Body of pancreas (tissue), 4 donors: ENCODE data around the gene NACC1. TPM values are rescaled to one million over a fixed set of nuclear protein-coding genes. Genes with fewer than 3 reads are reported as not detected.

Experiments
- ATAC-seq: fragments of 150-250 bp; one replicate; pipeline ENCODE4 v1.9.1; 2016
- DNase-seq, 4 donors: peaks; one replicate each; pipeline ENCODE4 v3.0.0-alpha.2; 2019
- H3K27ac ChIP-seq, 4 donors: fragments of 200-600 bp; sonication (generic); 1 replicate in 3 of 4; 2 replicates in 1 of 4; pipeline versions ENCODE4 v1.5.1 to v1.6.1; 2016 to 2019; ENCODE audit warnings: mild to moderate bottlenecking in 1 of 4, mixed read lengths in 1 of 4, moderate library complexity in 1 of 4
- H3K27me3 ChIP-seq, 2 donors: fragments of 200-600 bp; sonication (generic); one replicate each; pipeline ENCODE4 v1.6.0; 2016; ENCODE audit warnings: mild to moderate bottlenecking in 1 of 2
- H3K36me3 ChIP-seq, 2 donors: fragments of 200-600 bp; sonication (generic); replicated peaks in 1 of 2; 2 replicates each; pipeline ENCODE4 v1.5.1; 2016; ENCODE audit warnings: low read depth in 2 of 2; ENCODE audit not compliant: insufficient read depth in 1 of 2
- H3K4me1 ChIP-seq: fragments of 200-600 bp; sonication (generic); one replicate; pipeline ENCODE4 v1.6.0; 2016
- H3K4me3 ChIP-seq, 2 donors: fragments of 200-600 bp; sonication (generic); 1 replicate in 1 of 2; 2 replicates in 1 of 2; pipeline ENCODE4 v1.5.1; 2016 to 2019
- H3K9me3 ChIP-seq, 3 donors: fragments of 200-600 bp; sonication (generic); 1 replicate in 2 of 3; 2 replicates in 1 of 3; pipeline ENCODE4 v1.5.1; 2016
- POLR2A ChIP-seq, 3 donors: fragments of 450-650 bp; IDR thresholded peaks; one replicate each; pipeline ENCODE4 v1.6.1; 2016; ENCODE audit warnings: antibody characterized with exemption in 3 of 3, mild to moderate bottlenecking in 2 of 3
- WGBS, 2 donors: methylation state at CpG; one replicate each; pipeline ENCODE4 v1.1.5; 2017; 5-methylcytosine and 5-hydroxymethylcytosine counted together
- intact Hi-C: fragments of 100-400 bp; cut with DNase I; formaldehyde crosslinking; loops from one replicate; pipeline ENCODE4 v1.15.1; 2023
- total RNA-seq, 2 donors: library from RNA; depleted of rRNA; stranded (reverse); fragments of >200 nt; gene quantifications; one replicate each; pipeline ENCODE4 v1.1.0, GENCODE V29; 2016
- TF ChIP-seq, protein P1 (sequence below), 7 experiments: fragments of 450-650 bp in 4 of 7; fragments of 200-600 bp in 3 of 7; sonication (generic) in 3 of 7; IDR thresholded peaks; one replicate each; pipeline ENCODE4 v1.5.1; 2016 to 2019; ENCODE audit warnings: antibody characterized with exemption in 7 of 7

Gene NACC1
- total RNA-seq, 2 donors from 2014 or later = 6.0 to 15.5 TPM

DNA sequence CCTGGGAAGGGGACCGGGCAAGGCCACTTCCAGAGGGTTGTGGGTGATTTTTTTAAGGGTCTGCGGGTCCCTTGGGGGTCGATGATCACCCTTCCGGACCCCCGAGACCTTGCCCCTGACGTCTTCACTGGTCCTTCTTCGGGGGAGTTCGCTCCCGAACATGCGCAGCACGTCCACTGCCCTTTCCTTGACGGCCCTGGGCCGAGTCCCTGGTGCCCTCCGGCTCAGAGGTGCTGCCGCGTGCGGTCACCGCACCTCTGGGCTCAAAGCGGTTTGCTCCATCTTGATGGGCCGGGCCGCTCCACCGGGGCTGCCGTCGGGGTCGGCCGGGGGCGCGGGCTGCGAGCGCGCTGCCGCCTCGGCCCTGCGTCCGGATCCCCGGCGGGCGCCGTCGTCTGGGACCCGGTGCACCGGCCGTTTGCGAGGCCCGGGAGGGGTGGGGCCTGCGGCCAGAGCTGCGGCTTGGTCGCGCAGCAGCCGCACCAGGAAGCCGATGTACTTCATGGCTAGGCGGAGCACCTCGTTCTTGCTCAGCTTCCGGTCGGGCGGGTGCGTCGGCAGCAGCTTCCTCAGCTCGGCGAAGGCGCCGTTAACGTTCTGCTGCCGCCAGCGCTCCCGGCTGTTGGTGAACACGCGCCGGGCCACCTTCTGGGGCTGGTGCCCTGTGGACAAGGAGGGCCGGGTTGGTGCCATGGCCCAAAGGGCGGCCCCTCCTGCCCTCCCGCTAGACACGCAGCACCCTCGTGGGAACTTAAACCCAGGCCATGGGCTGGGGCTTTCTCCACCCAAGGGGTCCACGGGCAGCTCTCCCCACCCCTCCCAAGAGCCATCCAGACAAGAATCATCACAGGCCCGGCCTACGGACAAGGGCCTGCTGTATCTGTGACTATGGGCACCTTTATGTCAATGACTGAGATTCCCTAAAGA lies 18.7 kb upstream of the NACC1 start:
- WGBS, 2 donors = 20 to 37% methylated on average over 1 to 52 of the region's 77 CpGs
- H3K36me3 ChIP-seq = no peaks in the 10 kb centered on the region
- no peak overlapping the region for H3K4me3 ChIP-seq
- peaks cover 0 to 10% of the 10 kb centered on the region in 2 donors for H3K27me3 ChIP-seq
- H3K4me1 ChIP-seq = peaks cover 31% of the 10 kb centered on the region
- DNase-seq (peak in 3 of 4 donors; percentile 49 to 76 (median 54)), ATAC-seq (no peak)
- intact Hi-C loops = loop anchor here (5.0 kb wide), 1 partner anchor 122 kb away; no protein-coding TSS in a partner anchor
- TF ChIP-seq POLR2A (IDR thresholded peaks at IDR 0.05) = peak in 1 of 3 donors; percentile 38
- TF ChIP-seq, protein P1, sequence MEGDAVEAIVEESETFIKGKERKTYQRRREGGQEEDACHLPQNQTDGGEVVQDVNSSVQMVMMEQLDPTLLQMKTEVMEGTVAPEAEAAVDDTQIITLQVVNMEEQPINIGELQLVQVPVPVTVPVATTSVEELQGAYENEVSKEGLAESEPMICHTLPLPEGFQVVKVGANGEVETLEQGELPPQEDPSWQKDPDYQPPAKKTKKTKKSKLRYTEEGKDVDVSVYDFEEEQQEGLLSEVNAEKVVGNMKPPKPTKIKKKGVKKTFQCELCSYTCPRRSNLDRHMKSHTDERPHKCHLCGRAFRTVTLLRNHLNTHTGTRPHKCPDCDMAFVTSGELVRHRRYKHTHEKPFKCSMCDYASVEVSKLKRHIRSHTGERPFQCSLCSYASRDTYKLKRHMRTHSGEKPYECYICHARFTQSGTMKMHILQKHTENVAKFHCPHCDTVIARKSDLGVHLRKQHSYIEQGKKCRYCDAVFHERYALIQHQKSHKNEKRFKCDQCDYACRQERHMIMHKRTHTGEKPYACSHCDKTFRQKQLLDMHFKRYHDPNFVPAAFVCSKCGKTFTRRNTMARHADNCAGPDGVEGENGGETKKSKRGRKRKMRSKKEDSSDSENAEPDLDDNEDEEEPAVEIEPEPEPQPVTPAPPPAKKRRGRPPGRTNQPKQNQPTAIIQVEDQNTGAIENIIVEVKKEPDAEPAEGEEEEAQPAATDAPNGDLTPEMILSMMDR (IDR thresholded peaks at IDR 0.05) = no peak
- peak overlapping the region in 2 of 4 donors; percentile 73 to 78 for H3K27ac ChIP-seq
- H3K9me3 ChIP-seq = no peaks in the 10 kb centered on the region

DNA sequence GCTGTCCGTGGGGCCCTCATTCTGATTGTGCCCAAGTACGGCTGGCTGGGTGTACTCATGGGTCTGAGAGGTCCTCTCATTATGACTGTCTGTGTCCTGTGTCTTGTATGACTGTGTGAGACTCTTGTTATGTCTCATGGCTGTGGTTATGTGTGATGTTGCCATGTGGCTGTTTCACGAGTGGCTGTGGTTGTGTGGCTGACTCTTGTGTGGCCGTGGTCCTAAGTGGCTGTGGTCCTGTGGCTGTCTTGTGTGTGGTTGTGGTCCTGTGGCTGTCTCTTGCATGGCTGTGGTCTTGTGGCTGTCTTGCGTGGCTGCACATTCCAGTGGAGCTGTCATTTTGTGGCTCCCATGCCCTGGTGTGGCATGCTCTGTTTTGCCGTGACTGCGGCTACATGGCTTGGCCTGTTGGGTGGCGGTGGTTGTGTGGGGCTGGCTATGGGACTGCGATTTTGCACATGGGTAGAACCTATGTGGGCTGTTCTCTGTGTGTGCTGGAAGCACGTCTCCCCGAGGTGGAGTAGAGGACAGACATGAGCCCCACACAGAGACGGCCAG lies 18.0 kb upstream of the NACC1 start:
- ATAC-seq (no peak), DNase-seq (no peak)
- intact Hi-C loops = no loop called here
- TF ChIP-seq, protein P1 (IDR thresholded peaks at IDR 0.05) = no peak
- TF ChIP-seq POLR2A (IDR thresholded peaks at IDR 0.05) = no peak
- Histone ChIP-seq H3K4me3 (no peak overlapping the region), H3K4me1 (peaks cover 31% of the 10 kb centered on the region), H3K36me3 (no peaks in the 10 kb centered on the region), H3K9me3 (no peaks in the 10 kb centered on the region), H3K27ac (peak overlapping the region in 2 of 4 donors; percentile 73 to 78), H3K27me3 (peaks cover 0 to 10% of the 10 kb centered on the region in 2 donors)
- 67 to 78% methylated on average over 4 to 12 of the region's 12 CpGs for WGBS, 2 donors

DNA sequence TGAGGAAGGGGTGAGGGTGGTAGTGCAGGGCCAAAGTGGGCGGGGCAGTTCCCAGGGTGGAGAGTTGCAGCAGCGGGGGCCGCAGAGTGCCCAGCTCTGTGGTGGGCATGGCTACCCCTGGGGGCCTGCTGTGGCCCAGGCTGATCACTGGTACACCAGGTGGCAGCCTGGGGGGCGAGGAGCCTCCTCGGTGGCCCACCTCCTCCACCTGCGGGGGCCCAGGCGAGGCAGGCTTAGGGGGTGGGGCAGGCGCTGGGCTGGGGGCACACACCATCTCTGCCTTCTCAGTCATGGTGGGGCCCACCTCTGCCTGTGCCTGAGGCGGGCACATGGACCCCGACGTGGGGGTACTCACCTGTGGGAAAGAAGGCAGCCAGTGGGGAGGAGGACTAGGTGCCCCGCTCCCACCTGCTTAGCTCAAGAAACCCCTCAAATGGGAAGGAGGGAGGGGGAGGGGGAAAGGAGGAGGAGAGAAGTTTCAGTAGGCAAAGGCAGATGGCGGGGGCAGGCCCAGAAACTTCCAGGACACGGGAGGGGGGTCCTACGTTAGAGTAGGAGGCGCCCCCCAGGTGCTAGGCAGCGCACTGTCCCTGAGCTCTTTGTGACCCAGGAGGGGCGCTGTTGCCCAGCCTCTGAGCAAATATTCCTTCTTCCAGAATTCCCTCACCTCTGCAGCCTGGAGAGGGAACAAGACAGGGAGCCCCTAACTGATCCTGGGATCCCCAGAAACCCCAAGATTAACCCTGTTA lies 17.0 kb upstream of the NACC1 start:
- Histone ChIP-seq H3K36me3 (no peaks in the 10 kb centered on the region), H3K9me3 (no peaks in the 10 kb centered on the region), H3K4me1 (peaks cover 31% of the 10 kb centered on the region), H3K27me3 (peaks cover 0 to 10% of the 10 kb centered on the region in 2 donors), H3K27ac (no peak overlapping the region), H3K4me3 (no peak overlapping the region)
- intact Hi-C loops = no loop called here
- DNase-seq (no peak), ATAC-seq (no peak)
- no peak for TF ChIP-seq POLR2A (IDR thresholded peaks at IDR 0.05)
- TF ChIP-seq, protein P1 (IDR thresholded peaks at IDR 0.05) = peak in 2 of 7 experiments; percentile 5 to 10
- WGBS, 2 donors = 40 to 42% methylated on average over 10 to 18 of the region's 18 CpGs

DNA sequence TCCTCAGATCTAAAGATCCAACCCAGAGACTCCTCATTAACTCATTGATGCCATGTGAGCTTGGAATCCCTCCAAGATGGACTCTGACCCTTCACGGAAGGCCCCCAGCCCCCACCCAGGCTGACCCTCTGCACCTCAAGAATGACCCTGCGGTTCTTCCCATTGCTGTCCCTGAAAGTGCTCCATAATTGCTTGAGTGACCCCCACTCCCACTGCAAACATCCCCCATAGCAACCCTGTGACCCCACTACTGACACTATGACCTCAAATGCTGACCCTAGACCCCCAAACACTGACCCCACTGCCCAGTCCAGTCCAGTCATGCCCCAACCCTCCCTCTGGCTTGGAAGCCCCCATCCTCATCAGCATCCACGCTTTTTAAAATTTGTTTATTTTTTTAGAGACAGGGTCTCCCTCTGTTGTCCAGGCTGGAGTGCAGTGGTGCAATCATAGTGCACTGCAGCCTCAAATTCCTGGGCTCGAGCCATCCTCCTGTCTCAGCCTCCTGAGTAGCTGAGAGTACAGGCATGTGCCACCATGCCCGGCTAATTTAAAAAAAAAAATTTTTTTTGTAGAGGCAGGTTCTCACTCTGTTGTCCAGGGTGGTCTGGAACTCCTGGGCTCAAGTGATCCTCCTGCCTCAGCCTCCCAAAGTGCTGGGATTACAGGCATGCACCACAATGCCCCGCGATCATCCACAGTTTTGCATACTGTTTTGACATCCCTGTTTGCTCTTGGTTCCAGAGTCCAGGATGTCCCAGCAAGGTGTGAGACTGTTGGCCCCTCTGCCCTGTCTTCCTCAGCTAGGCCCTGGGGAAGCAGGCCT lies 16.3 kb upstream of the NACC1 start:
- DNase-seq = no peak
- intact Hi-C loops = no loop called here
- WGBS, 2 donors = 64 to 65% methylated on average over 5 to 7 of the region's 7 CpGs
- H3K4me3 ChIP-seq = no peak overlapping the region
- TF ChIP-seq, protein P1 (IDR thresholded peaks at IDR 0.05) = no peak
- TF ChIP-seq POLR2A (IDR thresholded peaks at IDR 0.05) = no peak
- no peaks in the 10 kb centered on the region for H3K36me3 ChIP-seq
- H3K9me3 ChIP-seq = no peaks in the 10 kb centered on the region
- peak overlapping the region in 2 of 4 donors; percentile 62 to 77 for H3K27ac ChIP-seq
- H3K4me1 ChIP-seq = peaks cover 31% of the 10 kb centered on the region
- peaks cover 0 to 10% of the 10 kb centered on the region in 2 donors for H3K27me3 ChIP-seq
- ATAC-seq = no peak
